ENCODE measurements around the gene SMIM9. TPM values are rescaled to one million over a fixed set of nuclear protein-coding genes. Genes with fewer than 3 reads are reported as not detected.

The SMIM9 gene
- polyA plus RNA-seq, 3 donors: not detected

DNA sequence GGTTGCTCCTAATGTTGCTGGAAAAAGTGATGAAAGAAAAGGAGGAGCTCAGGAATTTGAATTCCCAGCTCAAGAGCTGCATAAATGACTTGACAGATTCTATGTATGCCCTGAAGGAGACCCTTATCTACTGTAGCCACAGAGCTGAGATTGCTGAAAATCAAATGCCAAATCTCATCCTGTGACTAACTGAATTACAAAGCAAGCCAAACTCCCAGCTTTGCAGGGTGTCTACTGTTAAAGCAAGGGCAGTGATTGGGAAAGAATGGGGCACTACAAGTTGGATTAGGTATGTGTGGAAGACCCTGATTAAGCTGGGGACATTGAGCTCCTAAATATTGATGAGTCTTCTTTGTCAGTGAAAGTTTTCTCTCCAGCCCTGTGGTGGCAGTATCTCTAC lies 20.8 kb upstream of the SMIM9 start:
- no peak overlapping the region for H3K27ac Mint-ChIP-seq
- no peak overlapping the region for H3K9ac ChIP-seq (ENCODE audit: insufficient read depth, low read length, poor library complexity, severe bottlenecking)
- no peaks in the 10 kb centered on the region for H3K9me3 ChIP-seq (replicated peaks in 1 of 2; ENCODE audit: control insufficient read depth in 1 of 2, insufficient read depth in 1 of 2, low read length in 2 of 2)

GRCh38 chrX:154850957-154851611 lies 16.6 kb upstream of the SMIM9 start:
- intact Hi-C loops (cut with micrococcal nuclease): no loop called here
- WGBS (ENCODE audit: insufficient coverage): no CpG with 5 or more reads among the region's 1 CpG

More for the DNA sequence above, 20.8 kb upstream of the SMIM9 start:
- intact Hi-C loops (cut with micrococcal nuclease): no loop called here
- no peak overlapping the region for H3K4me2 ChIP-seq (replicated peaks; ENCODE audit: extremely low read depth, low read length, poor library complexity, severe bottlenecking)
- H3K36me3 Mint-ChIP-seq: peaks cover 0 to 6% of the 10 kb centered on the region in 2 donors
- no peak overlapping the region for H2AFZ ChIP-seq (ENCODE audit: insufficient read depth, low read depth, low read length, poor library complexity, severe bottlenecking)
- DNase-seq: no peak
- no peaks in the 10 kb centered on the region for H3K79me2 ChIP-seq (ENCODE audit: insufficient read depth, low read length)
- H3K4me3 ChIP-seq (replicated peaks in 1 of 3; ENCODE audit: low read depth in 2 of 3, low read length in 3 of 3): no peak overlapping the region
- H3K27ac ChIP-seq (ENCODE audit: low read depth in 1 of 2, low read length in 2 of 2): no peak overlapping the region
- no peaks in the 10 kb centered on the region for H3K4me1 Mint-ChIP-seq
- no peaks in the 10 kb centered on the region for H3K4me1 ChIP-seq (ENCODE audit: control insufficient read depth in 1 of 2, insufficient read depth in 2 of 2, low read length in 2 of 2)
- no peaks in the 10 kb centered on the region for H4K20me1 ChIP-seq (ENCODE audit: insufficient read depth, low read length)
- H3K27me3 ChIP-seq (ENCODE audit: control insufficient read depth in 2 of 2, insufficient read depth in 2 of 2, low read length in 2 of 2): no peaks in the 10 kb centered on the region
- peaks cover 0 to 12% (median 0%) of the 10 kb centered on the region in 7 donors for H3K9me3 Mint-ChIP-seq
- no peaks in the 10 kb centered on the region for H3K36me3 ChIP-seq (replicated peaks in 1 of 2; ENCODE audit: control insufficient read depth in 1 of 2, insufficient read depth in 2 of 2, low read length in 2 of 2)
- TF ChIP-seq, protein P1, sequence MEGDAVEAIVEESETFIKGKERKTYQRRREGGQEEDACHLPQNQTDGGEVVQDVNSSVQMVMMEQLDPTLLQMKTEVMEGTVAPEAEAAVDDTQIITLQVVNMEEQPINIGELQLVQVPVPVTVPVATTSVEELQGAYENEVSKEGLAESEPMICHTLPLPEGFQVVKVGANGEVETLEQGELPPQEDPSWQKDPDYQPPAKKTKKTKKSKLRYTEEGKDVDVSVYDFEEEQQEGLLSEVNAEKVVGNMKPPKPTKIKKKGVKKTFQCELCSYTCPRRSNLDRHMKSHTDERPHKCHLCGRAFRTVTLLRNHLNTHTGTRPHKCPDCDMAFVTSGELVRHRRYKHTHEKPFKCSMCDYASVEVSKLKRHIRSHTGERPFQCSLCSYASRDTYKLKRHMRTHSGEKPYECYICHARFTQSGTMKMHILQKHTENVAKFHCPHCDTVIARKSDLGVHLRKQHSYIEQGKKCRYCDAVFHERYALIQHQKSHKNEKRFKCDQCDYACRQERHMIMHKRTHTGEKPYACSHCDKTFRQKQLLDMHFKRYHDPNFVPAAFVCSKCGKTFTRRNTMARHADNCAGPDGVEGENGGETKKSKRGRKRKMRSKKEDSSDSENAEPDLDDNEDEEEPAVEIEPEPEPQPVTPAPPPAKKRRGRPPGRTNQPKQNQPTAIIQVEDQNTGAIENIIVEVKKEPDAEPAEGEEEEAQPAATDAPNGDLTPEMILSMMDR (IDR thresholded peaks at IDR 0.05): no peak
- peaks cover 0 to 2% (median 1%) of the 10 kb centered on the region in 3 donors for H3K27me3 Mint-ChIP-seq (ENCODE audit: low read depth in 3 of 3)
- H3K4me3 Mint-ChIP-seq: no peak overlapping the region

More at GRCh38 chrX:154850957-154851611, 16.6 kb upstream of the SMIM9 start:
- Histone ChIP-seq H3K79me2 (ENCODE audit: insufficient read depth, low read length) (no peaks in the 10 kb centered on the region), H3K4me3 (replicated peaks in 1 of 3; ENCODE audit: low read depth in 2 of 3, low read length in 3 of 3) (no peak overlapping the region), H3K4me1 (ENCODE audit: control insufficient read depth in 1 of 2, insufficient read depth in 2 of 2, low read length in 2 of 2) (no peaks in the 10 kb centered on the region), H3K36me3 (replicated peaks in 1 of 2; ENCODE audit: control insufficient read depth in 1 of 2, insufficient read depth in 2 of 2, low read length in 2 of 2) (no peaks in the 10 kb centered on the region), H2AFZ (ENCODE audit: insufficient read depth, low read depth, low read length, poor library complexity, severe bottlenecking) (no peak overlapping the region), H3K9me3 (replicated peaks in 1 of 2; ENCODE audit: control insufficient read depth in 1 of 2, insufficient read depth in 1 of 2, low read length in 2 of 2) (no peaks in the 10 kb centered on the region), H3K9ac (ENCODE audit: insufficient read depth, low read length, poor library complexity, severe bottlenecking) (no peak overlapping the region), H3K27ac (ENCODE audit: low read depth in 1 of 2, low read length in 2 of 2) (no peak overlapping the region), H4K20me1 (ENCODE audit: insufficient read depth, low read length) (no peaks in the 10 kb centered on the region), H3K4me2 (replicated peaks; ENCODE audit: extremely low read depth, low read length, poor library complexity, severe bottlenecking) (no peak overlapping the region), H3K27me3 (ENCODE audit: control insufficient read depth in 2 of 2, insufficient read depth in 2 of 2, low read length in 2 of 2) (no peaks in the 10 kb centered on the region)
- Mint-ChIP-seq H3K27me3 (ENCODE audit: low read depth in 3 of 3) (peaks cover 0 to 2% (median under 1%) of the 10 kb centered on the region in 3 donors), H3K9me3 (peaks cover 0 to 23% (median 11%) of the 10 kb centered on the region in 7 donors), H3K36me3 (peaks cover 0 to 2% of the 10 kb centered on the region in 2 donors), H3K4me1 (no peaks in the 10 kb centered on the region), H3K4me3 (no peak overlapping the region), H3K27ac (no peak overlapping the region)
- DNase-seq: no peak
- TF ChIP-seq, protein P1 (IDR thresholded peaks at IDR 0.05): no peak

All from CD14-positive monocyte (primary cell).